Brain microvascular endothelial cell (primary cell): Measurements from ENCODE around the gene FKBP11.

Experiments
- DNase-seq: peaks from one replicate; pipeline ENCODE4 v3.0.0-alpha.2; 2020
- H3K27ac ChIP-seq: fragments of 250-450 bp; sonication (Bioruptor Pico); 2 replicates; pipeline ENCODE4 v1.5.1; 2020; ENCODE audit warnings: mild to moderate bottlenecking, moderate library complexity
- H3K27me3 ChIP-seq: fragments of 250-450 bp; sonication (Bioruptor Pico); replicated peaks from 2 replicates; pipeline ENCODE4 v1.5.1; 2020; ENCODE audit warnings: mild to moderate bottlenecking
- H3K36me3 ChIP-seq: fragments of 250-450 bp; sonication (Bioruptor Pico); replicated peaks from 2 replicates; pipeline ENCODE4 v1.5.1; 2020; ENCODE audit warnings: mild to moderate bottlenecking
- H3K4me3 ChIP-seq: 2 replicates; pipeline ENCODE4 v1.5.1; 2011; ENCODE audit warnings: low read depth, mild to moderate bottlenecking, control low read depth, low read length, moderate library complexity
- CTCF ChIP-seq: IDR thresholded peaks from 2 replicates; pipeline ENCODE4 v1.5.1; 2011; ENCODE audit warnings: low read depth, mild to moderate bottlenecking, moderate library complexity, low read length, control low read depth, inconsistent platforms; ENCODE audit errors: missing control alignments
- in situ Hi-C: cut with HindIII; loops from 2 replicates; pipeline ENCODE4 v1.10.0; 2017; ENCODE audit warnings: low sequenced_read_pairs, low pct_ligation_motif_present

The FKBP11 gene

GRCh38 chr12:48925304-48926011 is at the start of gene FKBP11:
Gene FKBP11, minus strand, starts transcription at chr12:48925492. Its CDS starts 64 bp downstream, at chr12:48925428.
- H3K4me3 ChIP-seq, result peak within 1 kb of the TSS; percentile 92
- TF ChIP-seq CTCF, result no peak
- peak within 1 kb of the TSS; percentile 68 for H3K27ac ChIP-seq
- DNase-seq, result peak; percentile 22
- in situ Hi-C loops, result no loop called here
- H3K27me3 ChIP-seq, result no peaks in the 10 kb centered on the region
- H3K36me3 ChIP-seq, result peaks cover 35% of the 10 kb centered on the region

GRCh38 chr12:48973941-48974673 is 48.8 kb upstream of the FKBP11 start:
- Histone ChIP-seq H3K27me3 (peaks cover 49% of the 10 kb centered on the region), H3K4me3 (no peak overlapping the region), H3K27ac (no peak overlapping the region), H3K36me3 (no peaks in the 10 kb centered on the region)
- TF ChIP-seq CTCF, result peak; percentile 87
- peak; percentile 61 for DNase-seq
- in situ Hi-C loops, result no loop called here

- H3K36me3 ChIP-seq, result no peaks in the 10 kb centered on the region
- no peak for TF ChIP-seq CTCF
- H3K4me3 ChIP-seq, result no peak overlapping the region
- in situ Hi-C loops, result no loop called here
- no peak overlapping the region for H3K27ac ChIP-seq
- peaks cover 45% of the 10 kb centered on the region for H3K27me3 ChIP-seq
- DNase-seq, result no peak
Observed at GRCh38 chr12:48973531-48973930, 48.2 kb upstream of the FKBP11 start.

- Histone ChIP-seq H3K27ac (no peak overlapping the region), H3K36me3 (no peaks in the 10 kb centered on the region), H3K27me3 (peaks cover 40% of the 10 kb centered on the region), H3K4me3 (no peak overlapping the region)
- in situ Hi-C loops, result no loop called here
- TF ChIP-seq CTCF, result no peak
- no peak for DNase-seq
Observed at GRCh38 chr12:48972952-48973483, 47.7 kb upstream of the FKBP11 start.

GRCh38 chr12:48972213-48972951 is 47.1 kb upstream of the FKBP11 start:
- peak; percentile 39 for TF ChIP-seq CTCF
- in situ Hi-C loops, result no loop called here
- DNase-seq, result no peak
- no peak overlapping the region for H3K27ac ChIP-seq
- peaks cover 40% of the 10 kb centered on the region for H3K27me3 ChIP-seq
- no peak overlapping the region for H3K4me3 ChIP-seq
- H3K36me3 ChIP-seq, result no peaks in the 10 kb centered on the region
